ENCODE measurements around the gene DMXL2. TPM values are rescaled to one million over a fixed set of nuclear protein-coding genes. Genes with fewer than 3 reads are reported as not detected.

The DMXL2 gene
- polyA plus RNA-seq, 1 of the 3 experiments (the other 2 are of a cell fraction), result 6.4 TPM

GRCh38 chr15:51619331-51620035 lies 3.1 kb downstream of the DMXL2 start:
- Histone ChIP-seq H2AFZ (ENCODE audit: low read depth) (no peak overlapping the region), H3K79me2 (ENCODE audit: insufficient read depth) (peaks cover 47% of the 10 kb centered on the region), H3K9ac (no peak overlapping the region), H3K27ac (ENCODE audit: low read depth in 2 of 2, low read length in 1 of 2) (no peak overlapping the region), H3K4me3 (ENCODE audit: low read depth in 2 of 2, low read length in 1 of 2) (no peak overlapping the region), H3K9me2 (no peaks in the 10 kb centered on the region), H4K20me1 (ENCODE audit: insufficient read depth) (no peaks in the 10 kb centered on the region), H3K27me3 (ENCODE audit: insufficient read depth) (no peaks in the 10 kb centered on the region), H3F3A (replicated peaks; ENCODE audit: insufficient read depth) (no peaks in the 10 kb centered on the region), H3K4me1 (ENCODE audit: control insufficient read depth in 1 of 2, insufficient read depth in 2 of 2, low read depth in 1 of 2, low read length in 1 of 2) (peaks cover 11 to 12% of the 10 kb centered on the region in 2 experiments; a peak in 3 of 4 replicates), H3K36me3 (replicated peaks in 1 of 2; ENCODE audit: control insufficient read depth in 1 of 2, insufficient read depth in 2 of 2, low read length in 1 of 2) (no peaks in the 10 kb centered on the region), H3K9me3 (no peaks in the 10 kb centered on the region; the same call in 1 of the 2 replicates), H3K4me2 (no peak overlapping the region)
- no peak for DNase-seq
- TF ChIP-seq SIN3A (IDR thresholded peaks at IDR 0.05; ENCODE audit: borderline replicate concordance, low read depth, low read length), result no peak
- TF ChIP-seq RFX5 (IDR thresholded peaks at IDR 0.05; ENCODE audit: low read length), result no peak
- TF ChIP-seq REST (IDR thresholded peaks at IDR 0.05; ENCODE audit: low read depth, low read length), result no peak
- TF ChIP-seq, protein P1, sequence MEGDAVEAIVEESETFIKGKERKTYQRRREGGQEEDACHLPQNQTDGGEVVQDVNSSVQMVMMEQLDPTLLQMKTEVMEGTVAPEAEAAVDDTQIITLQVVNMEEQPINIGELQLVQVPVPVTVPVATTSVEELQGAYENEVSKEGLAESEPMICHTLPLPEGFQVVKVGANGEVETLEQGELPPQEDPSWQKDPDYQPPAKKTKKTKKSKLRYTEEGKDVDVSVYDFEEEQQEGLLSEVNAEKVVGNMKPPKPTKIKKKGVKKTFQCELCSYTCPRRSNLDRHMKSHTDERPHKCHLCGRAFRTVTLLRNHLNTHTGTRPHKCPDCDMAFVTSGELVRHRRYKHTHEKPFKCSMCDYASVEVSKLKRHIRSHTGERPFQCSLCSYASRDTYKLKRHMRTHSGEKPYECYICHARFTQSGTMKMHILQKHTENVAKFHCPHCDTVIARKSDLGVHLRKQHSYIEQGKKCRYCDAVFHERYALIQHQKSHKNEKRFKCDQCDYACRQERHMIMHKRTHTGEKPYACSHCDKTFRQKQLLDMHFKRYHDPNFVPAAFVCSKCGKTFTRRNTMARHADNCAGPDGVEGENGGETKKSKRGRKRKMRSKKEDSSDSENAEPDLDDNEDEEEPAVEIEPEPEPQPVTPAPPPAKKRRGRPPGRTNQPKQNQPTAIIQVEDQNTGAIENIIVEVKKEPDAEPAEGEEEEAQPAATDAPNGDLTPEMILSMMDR (IDR thresholded peaks at IDR 0.05), result no peak
- TF ChIP-seq GABPA (IDR thresholded peaks at IDR 0.05; ENCODE audit: low read depth), result no peak
- TF ChIP-seq FOSL2 (IDR thresholded peaks at IDR 0.05; ENCODE audit: borderline replicate concordance, low read depth), result no peak
- TF ChIP-seq TCF12 (IDR thresholded peaks at IDR 0.05), result no peak
- ChIA-PET CTCF (interaction anchor here (0.9 to 4.6 kb wide), 3 partner anchors 31 to 157 kb away, joined by 3 to 23 read pairs (median 10); no protein-coding TSS in a partner anchor), POLR2A (no interaction called here)
- 94% methylated on average over 6 of the region's 6 CpGs for WGBS (ENCODE audit: low lambda C conversion rate)

DNA sequence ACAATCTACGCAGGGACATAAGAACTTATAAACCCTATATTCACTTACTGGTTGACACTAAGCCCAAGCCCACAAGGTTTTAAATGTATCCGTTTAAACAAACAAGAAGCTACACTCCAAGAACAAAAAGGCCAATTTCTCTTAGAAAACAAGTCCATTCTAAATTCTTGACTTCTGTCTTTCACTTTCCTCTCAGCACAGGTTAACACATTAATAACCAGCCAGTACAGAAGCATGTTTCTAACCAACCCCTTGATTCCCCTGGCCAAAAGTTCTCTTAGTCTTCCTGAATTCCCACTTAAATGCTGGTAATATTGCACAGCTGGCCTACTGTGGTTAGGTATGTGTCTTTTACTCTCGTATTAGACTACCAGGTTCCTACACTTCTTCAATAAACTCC lies 4.7 kb downstream of the DMXL2 start:
- CTCF ChIA-PET, result interaction anchor here (1.7 kb wide), 1 partner anchor 81 kb away, joined by 4 read pairs; no protein-coding TSS in a partner anchor
- no peaks in the 10 kb centered on the region for H3K36me3 ChIP-seq (replicated peaks in 1 of 2; ENCODE audit: control insufficient read depth in 1 of 2, insufficient read depth in 2 of 2, low read length in 1 of 2)
- no peaks in the 10 kb centered on the region for H3K9me2 ChIP-seq
- H4K20me1 ChIP-seq (ENCODE audit: insufficient read depth), result no peaks in the 10 kb centered on the region
- TF ChIP-seq POLR2AphosphoS5 (IDR thresholded peaks at IDR 0.05; ENCODE audit: low read depth, low read length) (no peak), RXRA (IDR thresholded peaks at IDR 0.05; ENCODE audit: borderline replicate concordance, low read depth) (no peak), MEF2A (IDR thresholded peaks at IDR 0.05; ENCODE audit: borderline replicate concordance, low read depth) (no peak), RAD21 (IDR thresholded peaks at IDR 0.05; ENCODE audit: low read length) (no peak), TCF12 (IDR thresholded peaks at IDR 0.05) (no peak), USF2 (IDR thresholded peaks at IDR 0.05; ENCODE audit: borderline replicate concordance, low read depth, low read length) (no peak)
- TF ChIP-seq, protein P2, sequence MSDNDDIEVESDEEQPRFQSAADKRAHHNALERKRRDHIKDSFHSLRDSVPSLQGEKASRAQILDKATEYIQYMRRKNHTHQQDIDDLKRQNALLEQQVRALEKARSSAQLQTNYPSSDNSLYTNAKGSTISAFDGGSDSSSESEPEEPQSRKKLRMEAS (IDR thresholded peaks at IDR 0.05; ENCODE audit: low read depth), result no peak
- TF ChIP-seq, protein P3, sequence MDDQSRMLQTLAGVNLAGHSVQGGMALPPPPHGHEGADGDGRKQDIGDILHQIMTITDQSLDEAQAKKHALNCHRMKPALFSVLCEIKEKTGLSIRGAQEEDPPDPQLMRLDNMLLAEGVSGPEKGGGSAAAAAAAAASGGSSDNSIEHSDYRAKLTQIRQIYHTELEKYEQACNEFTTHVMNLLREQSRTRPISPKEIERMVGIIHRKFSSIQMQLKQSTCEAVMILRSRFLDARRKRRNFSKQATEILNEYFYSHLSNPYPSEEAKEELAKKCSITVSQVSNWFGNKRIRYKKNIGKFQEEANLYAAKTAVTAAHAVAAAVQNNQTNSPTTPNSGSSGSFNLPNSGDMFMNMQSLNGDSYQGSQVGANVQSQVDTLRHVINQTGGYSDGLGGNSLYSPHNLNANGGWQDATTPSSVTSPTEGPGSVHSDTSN (IDR thresholded peaks at IDR 0.05), result no peak
- WGBS (ENCODE audit: low lambda C conversion rate), result 95% methylated on average over 3 of the region's 3 CpGs
- H3K4me2 ChIP-seq, result no peak overlapping the region
- H3K9ac ChIP-seq, result no peak overlapping the region
- no peaks in the 10 kb centered on the region for H3F3A ChIP-seq (replicated peaks; ENCODE audit: insufficient read depth)
- H3K4me3 ChIP-seq (ENCODE audit: low read depth in 2 of 2, low read length in 1 of 2), result no peak overlapping the region
- no peak for DNase-seq
- H3K79me2 ChIP-seq (ENCODE audit: insufficient read depth), result peaks cover 47% of the 10 kb centered on the region
- H3K9me3 ChIP-seq, result no peaks in the 10 kb centered on the region; the same call in none of the 2 replicates
- no peak overlapping the region for H3K27ac ChIP-seq (ENCODE audit: low read depth in 2 of 2, low read length in 1 of 2)
- H2AFZ ChIP-seq (ENCODE audit: low read depth), result no peak overlapping the region
- POLR2A ChIA-PET, result no interaction called here
- H3K4me1 ChIP-seq (ENCODE audit: control insufficient read depth in 1 of 2, insufficient read depth in 2 of 2, low read depth in 1 of 2, low read length in 1 of 2), result peaks cover 11 to 12% of the 10 kb centered on the region in 2 experiments; a peak in 3 of 4 replicates
- no peaks in the 10 kb centered on the region for H3K27me3 ChIP-seq (ENCODE audit: insufficient read depth)

Data from SK-N-SH (cell line).